ENCODE measurements around the gene NDUFB10.
A peak's percentile ranks its signal among the peaks of the same experiment; 100 is the strongest.
"Not testable (repeated sequence)": the region's sequence is repeated elsewhere in the genome, so short reads cannot be mapped to it uniquely, and the experiment has no call there.

NDUFB10 gene

DNA sequence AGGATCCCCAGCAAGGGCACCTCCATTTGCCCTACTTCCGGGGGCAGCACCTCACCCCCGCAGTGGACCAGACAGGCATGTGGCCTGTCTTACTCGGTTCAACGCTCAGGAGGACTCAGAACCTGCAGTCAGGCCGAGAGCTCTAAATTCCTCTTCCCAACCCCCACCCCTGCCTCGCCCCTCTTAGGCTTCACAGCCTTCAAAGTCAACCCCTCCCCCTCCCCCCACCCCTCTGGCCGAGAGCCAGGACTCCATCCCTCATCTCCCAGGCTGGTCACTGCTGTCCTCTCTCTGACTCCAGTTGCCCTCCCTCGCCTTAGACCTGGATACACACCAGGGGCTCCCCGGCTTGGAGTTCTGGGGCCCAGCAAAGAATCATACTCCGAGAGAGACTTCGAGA lies 33.1 kb upstream of the NDUFB10 start:
- DNase-seq: no peak

GRCh38 chr16:1929105-1929504 lies 30.2 kb upstream of the NDUFB10 start:
- DNase-seq: no peak

DNA sequence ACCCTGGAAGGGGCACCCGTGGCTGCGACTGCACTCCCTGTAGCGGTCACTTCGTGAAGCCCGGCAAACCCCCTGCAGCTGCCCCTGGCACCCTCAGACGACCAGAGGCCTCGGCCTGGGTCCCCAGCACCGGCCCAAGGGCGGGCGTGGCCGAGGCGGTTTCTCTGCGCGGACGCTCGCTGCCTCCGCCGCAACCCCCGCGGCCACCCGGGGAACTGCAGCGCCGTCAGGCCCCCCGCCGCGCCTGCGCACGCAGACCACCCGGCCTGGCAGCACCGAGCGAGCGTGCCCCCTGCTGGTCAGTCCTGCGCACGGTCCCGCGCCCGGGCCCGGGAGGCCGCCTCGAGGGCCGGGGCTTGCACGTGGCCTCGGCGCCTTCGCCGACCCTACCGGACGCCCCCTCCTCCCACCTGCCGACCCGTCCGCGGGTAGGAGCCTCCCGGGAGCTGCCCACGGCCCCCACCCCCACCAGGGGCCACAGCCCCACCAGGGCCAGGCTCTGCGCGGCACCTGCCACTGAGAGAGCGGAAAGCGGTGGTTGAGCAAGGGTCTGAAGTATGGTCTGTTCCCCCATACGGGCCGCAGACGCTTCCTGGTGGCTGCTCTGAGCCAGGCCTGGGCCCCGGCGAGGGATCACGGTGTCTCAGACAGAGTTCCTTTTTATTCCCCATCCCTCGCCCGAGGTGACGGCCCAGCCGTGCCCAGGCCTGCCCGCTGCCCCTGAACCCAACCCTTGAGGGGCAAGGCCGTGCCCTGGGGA lies 29.6 kb upstream of the NDUFB10 start:
- DNase-seq: peak; percentile 90

GRCh38 chr16:1930338-1930720 lies 29.0 kb upstream of the NDUFB10 start:
- no peak for DNase-seq

GRCh38 chr16:1932050-1933028 lies 27.0 kb upstream of the NDUFB10 start:
- no peak for DNase-seq

- no peak for DNase-seq
Measured at GRCh38 chr16:1933097-1933661, 26.2 kb upstream of the NDUFB10 start.

GRCh38 chr16:1936945-1937479 lies 22.3 kb upstream of the NDUFB10 start:
- DNase-seq: no peak

- DNase-seq: no peak
Measured at GRCh38 chr16:1938316-1938715, 21.0 kb upstream of the NDUFB10 start.

DNA sequence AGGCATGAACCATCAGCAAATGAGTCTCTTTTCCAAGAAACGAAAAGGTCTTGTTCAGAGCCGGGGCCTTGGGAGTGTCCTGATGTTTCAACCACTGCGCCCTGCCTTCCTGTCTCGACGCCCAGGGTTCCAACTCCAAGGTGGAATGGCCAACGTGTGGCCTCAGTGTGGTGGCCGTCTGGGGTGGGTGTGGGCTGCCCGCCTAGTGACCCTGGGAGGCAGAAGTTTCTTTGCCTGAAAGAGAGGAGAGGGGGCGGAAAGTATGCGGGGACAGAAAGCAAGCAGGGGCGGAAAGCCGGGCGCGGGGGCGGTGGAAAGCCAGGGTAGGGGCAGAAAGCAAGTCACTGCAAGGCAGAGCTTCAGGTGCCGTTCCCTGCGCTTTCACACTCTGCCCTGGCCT lies 20.4 kb upstream of the NDUFB10 start:
- no peak for DNase-seq

DNA sequence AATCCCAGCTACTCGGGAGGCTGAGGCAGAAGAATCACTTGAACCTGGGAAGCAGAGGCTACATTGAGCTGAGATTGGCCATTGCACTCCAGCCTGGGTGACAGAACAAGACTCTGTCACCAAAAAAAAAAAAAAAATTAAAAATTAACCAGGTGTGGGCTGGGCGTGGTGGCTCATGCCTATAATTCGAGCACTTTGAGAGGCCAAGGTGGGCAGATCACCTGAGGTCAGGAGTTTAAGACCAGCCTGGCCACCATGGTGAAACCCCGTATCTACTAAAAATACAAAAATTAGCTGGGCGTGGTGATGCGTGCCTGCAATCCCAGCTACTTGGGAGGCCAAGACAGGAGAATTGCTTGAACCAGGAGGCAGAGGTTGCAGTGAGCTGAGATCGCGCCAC lies 19.5 kb upstream of the NDUFB10 start:
- not testable (repeated sequence) for DNase-seq

GRCh38 chr16:1940273-1941161 lies 18.8 kb upstream of the NDUFB10 start:
- DNase-seq: no peak

GRCh38 chr16:1941162-1942046 lies 17.9 kb upstream of the NDUFB10 start:
- DNase-seq: no peak

- DNase-seq: no peak
Measured at GRCh38 chr16:1942047-1942809, 17.1 kb upstream of the NDUFB10 start.

GRCh38 chr16:1942810-1943726 lies 16.3 kb upstream of the NDUFB10 start, which contains the start of gene MSRB1:
MSRB1 (minus strand) TSS chr16:1943199; CDS start chr16:1943156, 43 bp downstream.
- DNase-seq: peak; percentile 99

GRCh38 chr16:1944612-1945199 lies 14.6 kb upstream of the NDUFB10 start:
- no peak for DNase-seq

DNA sequence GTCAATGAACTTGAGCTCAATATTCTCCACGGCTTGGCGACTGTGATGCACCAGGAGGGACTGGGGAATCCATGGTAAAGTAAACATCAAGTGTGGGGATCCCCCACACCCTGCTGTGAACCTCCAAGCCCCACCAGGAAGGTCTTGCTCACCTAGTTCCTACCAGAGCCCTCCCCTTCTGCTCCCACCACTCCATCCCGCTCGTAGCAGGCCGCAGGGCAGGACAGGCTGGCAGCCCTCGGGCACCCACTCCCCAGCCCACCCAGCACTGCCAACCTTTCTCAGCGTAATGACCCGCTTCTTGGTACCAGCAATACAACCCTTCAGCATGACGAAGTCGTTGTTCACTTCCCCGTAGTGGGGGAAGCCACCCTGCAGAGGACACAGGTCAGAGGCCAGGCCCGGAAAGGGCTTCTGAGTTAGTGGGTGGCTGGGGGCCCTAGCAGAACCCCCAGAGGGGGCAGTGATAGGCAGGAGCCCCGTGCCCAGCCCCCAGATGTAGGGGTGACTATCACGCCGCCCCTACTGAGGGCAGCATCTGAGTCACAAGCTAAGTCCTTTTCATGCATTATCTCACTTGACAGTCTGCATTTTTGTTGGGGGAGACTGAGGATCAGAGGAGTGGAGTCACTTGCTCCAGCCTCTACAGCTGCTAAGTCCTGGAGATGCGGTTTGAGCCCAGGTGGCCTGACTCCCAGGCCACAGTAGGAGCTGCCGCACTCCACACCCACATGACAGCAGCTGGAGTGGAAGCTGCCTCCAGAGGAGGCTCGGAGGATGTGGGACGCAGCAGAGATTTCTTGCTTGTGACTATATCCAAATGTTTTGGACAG lies 13.6 kb upstream of the NDUFB10 start:
- DNase-seq: no peak

GRCh38 chr16:1946495-1947368 lies 12.6 kb upstream of the NDUFB10 start:
- no peak for DNase-seq

Data from left hindlimb (tissue), 1 donor.